ENCODE results near the gene LCN6. TPM values are rescaled to one million over a fixed set of nuclear protein-coding genes. Genes with fewer than 3 reads are reported as not detected.

LCN6 gene
- total and polyA plus RNA-seq, 2 of the 13 experiments (the other 11 are each of a cell fraction or from before 2014, with no cell fraction given) = not detected

DNA sequence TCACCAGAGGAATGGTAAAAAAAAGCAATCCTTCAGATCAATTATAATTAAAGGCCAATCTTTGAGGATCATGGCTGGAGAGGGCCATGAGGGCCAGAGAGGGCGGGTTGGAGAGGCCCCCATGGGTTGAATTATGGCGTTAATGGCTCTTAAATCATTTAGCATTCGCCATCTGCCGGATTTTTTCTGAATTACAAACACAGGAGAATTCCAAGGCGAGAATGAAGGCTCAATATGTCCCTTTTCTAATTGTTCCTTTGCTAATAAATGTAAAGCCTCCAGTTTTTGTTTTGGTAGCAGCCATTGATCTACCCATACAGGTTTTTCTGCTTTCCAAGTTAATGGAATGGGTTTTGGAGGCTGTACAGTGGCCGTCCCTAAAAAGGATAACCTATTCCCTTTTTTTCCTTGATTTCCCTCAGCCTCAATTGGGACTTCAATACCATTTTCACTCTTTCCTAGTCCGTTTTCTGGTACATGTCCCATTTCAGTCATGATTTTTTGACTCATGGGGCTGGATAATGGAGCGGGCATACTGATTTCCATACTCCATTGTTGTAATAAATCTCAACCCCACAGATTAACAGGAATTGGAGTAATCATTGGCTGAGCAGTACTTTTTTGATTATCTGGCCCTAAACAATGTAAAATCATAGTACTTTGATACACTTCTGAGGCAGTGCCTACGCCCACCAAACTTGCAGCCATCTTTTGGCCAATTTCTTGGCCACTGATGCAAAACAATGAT lies 36.1 kb upstream of the LCN6 start (continued):
- TF ChIP-seq, protein P1, sequence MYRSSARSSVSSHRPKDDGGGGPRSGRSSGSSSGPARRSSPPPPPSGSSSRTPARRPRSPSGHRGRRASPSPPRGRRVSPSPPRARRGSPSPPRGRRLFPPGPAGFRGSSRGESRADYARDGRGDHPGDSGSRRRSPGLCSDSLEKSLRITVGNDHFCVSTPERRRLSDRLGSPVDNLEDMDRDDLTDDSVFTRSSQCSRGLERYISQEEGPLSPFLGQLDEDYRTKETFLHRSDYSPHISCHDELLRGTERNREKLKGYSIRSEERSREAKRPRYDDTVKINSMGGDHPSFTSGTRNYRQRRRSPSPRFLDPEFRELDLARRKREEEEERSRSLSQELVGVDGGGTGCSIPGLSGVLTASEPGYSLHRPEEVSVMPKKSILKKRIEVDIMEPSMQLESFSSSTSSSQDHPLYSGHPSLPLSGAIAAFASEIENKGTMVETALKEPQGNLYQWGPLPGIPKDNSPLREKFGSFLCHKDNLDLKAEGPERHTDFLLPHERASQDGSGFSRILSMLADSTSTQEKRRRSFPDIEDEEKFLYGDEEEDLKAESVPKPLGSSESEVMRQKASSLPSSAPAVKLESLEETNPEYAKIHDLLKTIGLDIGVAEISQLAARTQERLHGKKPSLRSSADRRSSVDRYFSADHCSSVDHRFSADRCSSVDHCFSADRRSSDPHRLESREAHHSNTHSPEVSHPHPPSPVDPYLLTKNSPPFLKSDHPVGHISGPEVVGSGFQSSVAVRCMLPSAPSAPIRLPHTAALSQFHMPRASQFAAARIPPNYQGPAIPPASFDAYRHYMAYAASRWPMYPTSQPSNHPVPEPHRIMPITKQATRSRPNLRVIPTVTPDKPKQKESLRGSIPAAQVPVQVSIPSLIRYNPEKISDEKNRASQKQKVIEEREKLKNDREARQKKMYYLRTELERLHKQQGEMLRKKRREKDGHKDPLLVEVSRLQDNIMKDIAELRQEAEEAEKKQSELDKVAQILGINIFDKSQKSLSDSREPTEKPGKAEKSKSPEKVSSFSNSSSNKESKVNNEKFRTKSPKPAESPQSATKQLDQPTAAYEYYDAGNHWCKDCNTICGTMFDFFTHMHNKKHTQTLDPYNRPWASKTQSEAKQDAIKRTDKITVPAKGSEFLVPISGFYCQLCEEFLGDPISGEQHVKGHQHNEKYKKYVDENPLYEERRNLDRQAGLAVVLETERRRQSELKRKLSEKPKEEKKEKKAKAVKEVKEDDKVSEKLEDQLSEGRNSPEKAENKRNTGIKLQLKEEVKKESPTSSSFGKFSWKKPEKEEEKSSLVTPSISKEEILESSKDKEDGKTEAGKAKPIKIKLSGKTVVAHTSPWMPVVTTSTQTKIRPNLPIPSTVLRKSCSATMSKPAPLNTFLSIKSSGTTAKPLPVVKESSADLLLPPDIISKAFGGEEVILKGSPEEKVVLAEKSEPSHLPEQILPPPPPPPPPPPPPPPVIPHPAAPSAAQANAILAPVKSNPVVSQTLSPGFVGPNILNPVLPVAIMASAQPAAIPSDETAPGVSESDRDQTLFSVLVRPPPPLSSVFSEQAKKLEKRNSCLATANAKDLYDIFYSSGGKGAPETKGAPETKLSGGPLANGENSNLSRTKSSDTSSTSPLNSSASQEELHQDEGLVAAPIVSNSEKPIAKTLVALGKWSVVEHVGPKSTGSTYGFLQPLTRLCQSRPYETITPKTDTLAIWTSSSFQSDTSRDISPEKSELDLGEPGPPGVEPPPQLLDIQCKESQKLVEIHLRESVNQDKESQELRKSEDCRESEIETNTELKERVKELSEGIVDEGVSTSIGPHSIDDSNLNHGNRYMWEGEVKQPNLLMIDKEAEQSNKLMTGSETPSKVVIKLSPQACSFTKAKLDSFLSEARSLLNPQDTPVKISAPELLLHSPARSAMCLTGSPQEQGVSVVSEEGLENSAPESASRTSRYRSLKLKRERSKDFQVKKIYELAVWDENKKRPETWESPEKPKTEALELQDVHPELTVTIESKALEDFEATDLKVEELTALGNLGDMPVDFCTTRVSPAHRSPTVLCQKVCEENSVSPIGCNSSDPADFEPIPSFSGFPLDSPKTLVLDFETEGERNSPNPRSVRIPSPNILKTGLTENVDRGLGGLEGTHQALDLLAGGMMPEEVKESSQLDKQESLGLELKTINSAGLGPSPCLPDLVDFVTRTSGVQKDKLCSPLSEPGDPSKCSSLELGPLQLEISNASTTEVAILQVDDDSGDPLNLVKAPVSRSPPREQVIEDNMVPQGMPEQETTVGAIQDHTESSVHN (CRISPR knock-in tag; IDR thresholded peaks at IDR 0.05) = no peak
- TF ChIP-seq KDM3A (CRISPR knock-in tag; IDR thresholded peaks at IDR 0.05; ENCODE audit: low read depth) (no peak), ZNF792 (CRISPR knock-in tag; IDR thresholded peaks at IDR 0.05) (no peak), MTA1 (CRISPR knock-in tag; IDR thresholded peaks at IDR 0.05; ENCODE audit: borderline replicate concordance) (no peak), SIX1 (CRISPR knock-in tag; IDR thresholded peaks at IDR 0.05; ENCODE audit: borderline replicate concordance) (no peak), HNRNPK (IDR thresholded peaks at IDR 0.05; ENCODE audit: low read depth, low read length, poor library complexity, severe bottlenecking) (no peak), CENPT (CRISPR knock-in tag; IDR thresholded peaks at IDR 0.05; ENCODE audit: low read depth) (no peak), ZNF841 (CRISPR knock-in tag; IDR thresholded peaks at IDR 0.05; ENCODE audit: borderline replicate concordance) (no peak), LCORL (IDR thresholded peaks at IDR 0.05) (no peak), LCORL (CRISPR knock-in tag; IDR thresholded peaks at IDR 0.05) (0 out of 2 replicates have a peak, but pooled peaks have one; percentile 20)
- TF ChIP-seq, protein P2, sequence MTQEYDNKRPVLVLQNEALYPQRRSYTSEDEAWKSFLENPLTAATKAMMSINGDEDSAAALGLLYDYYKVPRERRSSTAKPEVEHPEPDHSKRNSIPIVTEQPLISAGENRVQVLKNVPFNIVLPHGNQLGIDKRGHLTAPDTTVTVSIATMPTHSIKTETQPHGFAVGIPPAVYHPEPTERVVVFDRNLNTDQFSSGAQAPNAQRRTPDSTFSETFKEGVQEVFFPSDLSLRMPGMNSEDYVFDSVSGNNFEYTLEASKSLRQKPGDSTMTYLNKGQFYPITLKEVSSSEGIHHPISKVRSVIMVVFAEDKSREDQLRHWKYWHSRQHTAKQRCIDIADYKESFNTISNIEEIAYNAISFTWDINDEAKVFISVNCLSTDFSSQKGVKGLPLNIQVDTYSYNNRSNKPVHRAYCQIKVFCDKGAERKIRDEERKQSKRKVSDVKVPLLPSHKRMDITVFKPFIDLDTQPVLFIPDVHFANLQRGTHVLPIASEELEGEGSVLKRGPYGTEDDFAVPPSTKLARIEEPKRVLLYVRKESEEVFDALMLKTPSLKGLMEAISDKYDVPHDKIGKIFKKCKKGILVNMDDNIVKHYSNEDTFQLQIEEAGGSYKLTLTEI (CRISPR knock-in tag; conservative IDR thresholded peaks at IDR 0.05) = no peak
